Measurements from ENCODE around the gene SFSWAP.

DNA sequence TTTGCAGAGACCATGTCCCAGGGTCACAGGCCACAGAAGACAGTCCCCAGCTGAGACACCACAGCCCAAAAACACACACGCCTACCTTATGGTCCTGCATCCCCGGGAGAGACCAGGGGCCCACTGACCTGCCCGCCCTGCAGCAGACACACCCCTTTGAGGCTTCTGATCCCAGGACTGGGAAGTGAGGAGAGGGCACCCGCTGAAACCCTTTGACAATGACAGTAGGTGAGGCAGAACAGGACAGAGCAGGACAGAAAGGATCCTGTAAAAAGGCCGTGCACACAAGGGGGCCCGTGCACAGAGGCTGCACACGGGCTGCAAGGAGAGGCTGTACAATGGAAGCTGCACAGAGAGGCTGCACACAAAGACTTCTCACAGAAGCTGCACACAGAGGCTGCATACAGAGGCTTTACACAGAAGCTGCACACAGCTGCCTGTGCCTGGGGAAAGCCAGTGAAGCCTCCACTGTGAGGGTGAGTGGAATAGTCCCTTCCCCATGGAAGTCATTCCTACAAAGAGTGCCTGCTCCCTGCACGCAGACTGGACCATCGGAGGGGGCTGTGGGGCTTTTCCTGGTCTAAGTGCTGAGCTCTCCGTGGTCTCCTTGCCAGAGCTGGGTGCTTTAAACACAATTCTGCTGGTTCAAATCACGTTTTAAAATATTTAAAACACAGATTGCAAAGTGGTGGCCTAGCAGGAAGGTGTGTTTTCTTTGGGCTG, 16.6 kb upstream of the SFSWAP start:
- TF ChIP-seq, protein P1, sequence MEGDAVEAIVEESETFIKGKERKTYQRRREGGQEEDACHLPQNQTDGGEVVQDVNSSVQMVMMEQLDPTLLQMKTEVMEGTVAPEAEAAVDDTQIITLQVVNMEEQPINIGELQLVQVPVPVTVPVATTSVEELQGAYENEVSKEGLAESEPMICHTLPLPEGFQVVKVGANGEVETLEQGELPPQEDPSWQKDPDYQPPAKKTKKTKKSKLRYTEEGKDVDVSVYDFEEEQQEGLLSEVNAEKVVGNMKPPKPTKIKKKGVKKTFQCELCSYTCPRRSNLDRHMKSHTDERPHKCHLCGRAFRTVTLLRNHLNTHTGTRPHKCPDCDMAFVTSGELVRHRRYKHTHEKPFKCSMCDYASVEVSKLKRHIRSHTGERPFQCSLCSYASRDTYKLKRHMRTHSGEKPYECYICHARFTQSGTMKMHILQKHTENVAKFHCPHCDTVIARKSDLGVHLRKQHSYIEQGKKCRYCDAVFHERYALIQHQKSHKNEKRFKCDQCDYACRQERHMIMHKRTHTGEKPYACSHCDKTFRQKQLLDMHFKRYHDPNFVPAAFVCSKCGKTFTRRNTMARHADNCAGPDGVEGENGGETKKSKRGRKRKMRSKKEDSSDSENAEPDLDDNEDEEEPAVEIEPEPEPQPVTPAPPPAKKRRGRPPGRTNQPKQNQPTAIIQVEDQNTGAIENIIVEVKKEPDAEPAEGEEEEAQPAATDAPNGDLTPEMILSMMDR (IDR thresholded peaks at IDR 0.05) = no peak
- no peak for TF ChIP-seq POLR2A (IDR thresholded peaks at IDR 0.05)
